Stimulated activated CD4-positive, alpha-beta T cell treated with anti-CD3 and anti-CD28 coated beads, Interleukin-4, amount 100 ng/mL, for 48 hours (primary cell): ENCODE data around the gene THOC2.
"Not testable (repeated sequence)": the region's sequence is repeated elsewhere in the genome, so short reads cannot be mapped to it uniquely, and the experiment has no call there.

Experiments
- DNase-seq, 2 donors: peaks; one replicate each; pipeline ENCODE4 v3.0.0-alpha.2; 2020; ENCODE audit warnings: low read depth in 2 of 2

THOC2 gene, protein sequence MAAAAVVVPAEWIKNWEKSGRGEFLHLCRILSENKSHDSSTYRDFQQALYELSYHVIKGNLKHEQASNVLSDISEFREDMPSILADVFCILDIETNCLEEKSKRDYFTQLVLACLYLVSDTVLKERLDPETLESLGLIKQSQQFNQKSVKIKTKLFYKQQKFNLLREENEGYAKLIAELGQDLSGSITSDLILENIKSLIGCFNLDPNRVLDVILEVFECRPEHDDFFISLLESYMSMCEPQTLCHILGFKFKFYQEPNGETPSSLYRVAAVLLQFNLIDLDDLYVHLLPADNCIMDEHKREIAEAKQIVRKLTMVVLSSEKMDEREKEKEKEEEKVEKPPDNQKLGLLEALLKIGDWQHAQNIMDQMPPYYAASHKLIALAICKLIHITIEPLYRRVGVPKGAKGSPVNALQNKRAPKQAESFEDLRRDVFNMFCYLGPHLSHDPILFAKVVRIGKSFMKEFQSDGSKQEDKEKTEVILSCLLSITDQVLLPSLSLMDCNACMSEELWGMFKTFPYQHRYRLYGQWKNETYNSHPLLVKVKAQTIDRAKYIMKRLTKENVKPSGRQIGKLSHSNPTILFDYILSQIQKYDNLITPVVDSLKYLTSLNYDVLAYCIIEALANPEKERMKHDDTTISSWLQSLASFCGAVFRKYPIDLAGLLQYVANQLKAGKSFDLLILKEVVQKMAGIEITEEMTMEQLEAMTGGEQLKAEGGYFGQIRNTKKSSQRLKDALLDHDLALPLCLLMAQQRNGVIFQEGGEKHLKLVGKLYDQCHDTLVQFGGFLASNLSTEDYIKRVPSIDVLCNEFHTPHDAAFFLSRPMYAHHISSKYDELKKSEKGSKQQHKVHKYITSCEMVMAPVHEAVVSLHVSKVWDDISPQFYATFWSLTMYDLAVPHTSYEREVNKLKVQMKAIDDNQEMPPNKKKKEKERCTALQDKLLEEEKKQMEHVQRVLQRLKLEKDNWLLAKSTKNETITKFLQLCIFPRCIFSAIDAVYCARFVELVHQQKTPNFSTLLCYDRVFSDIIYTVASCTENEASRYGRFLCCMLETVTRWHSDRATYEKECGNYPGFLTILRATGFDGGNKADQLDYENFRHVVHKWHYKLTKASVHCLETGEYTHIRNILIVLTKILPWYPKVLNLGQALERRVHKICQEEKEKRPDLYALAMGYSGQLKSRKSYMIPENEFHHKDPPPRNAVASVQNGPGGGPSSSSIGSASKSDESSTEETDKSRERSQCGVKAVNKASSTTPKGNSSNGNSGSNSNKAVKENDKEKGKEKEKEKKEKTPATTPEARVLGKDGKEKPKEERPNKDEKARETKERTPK (N-terminal part only)

DNA sequence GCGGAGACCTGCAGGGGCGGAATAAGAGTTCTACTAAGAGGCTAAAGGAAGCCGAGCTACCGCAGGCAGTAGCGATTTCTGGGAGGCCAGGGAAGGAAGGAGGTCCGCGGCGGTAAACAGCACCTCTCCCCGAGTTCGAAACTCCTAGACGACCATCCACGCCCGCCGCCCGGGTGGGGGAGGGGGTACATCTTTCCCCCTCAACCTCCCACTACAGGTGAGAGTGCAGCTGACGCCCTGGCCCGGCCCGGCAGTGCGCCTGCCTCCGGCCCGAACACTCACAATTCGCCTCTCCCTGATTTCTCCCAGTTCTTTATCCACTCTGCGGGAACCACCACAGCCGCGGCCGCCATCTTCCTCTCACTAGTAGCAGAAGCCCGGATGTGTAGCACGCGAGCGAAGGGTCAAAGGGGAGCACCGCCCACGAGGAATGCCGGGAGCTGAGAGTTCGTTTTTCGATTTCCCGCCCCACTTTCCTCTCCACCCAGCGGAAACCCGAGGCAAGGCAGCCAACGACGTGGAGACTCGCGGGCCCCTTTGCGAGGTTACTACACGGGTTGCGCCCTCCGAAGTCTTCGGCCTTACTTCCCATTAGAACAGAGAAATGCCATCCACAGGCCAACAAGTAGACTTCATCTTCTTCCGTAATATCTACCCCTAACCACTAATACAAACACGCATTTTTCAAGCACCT, at the start of gene THOC2:
THOC2 (minus strand) TSS at position 383 of the 694 bp plus-strand sequence; CDS start at position 353, 30 bp downstream.
- DNase-seq = peak; percentile 58 to 76

DNA sequence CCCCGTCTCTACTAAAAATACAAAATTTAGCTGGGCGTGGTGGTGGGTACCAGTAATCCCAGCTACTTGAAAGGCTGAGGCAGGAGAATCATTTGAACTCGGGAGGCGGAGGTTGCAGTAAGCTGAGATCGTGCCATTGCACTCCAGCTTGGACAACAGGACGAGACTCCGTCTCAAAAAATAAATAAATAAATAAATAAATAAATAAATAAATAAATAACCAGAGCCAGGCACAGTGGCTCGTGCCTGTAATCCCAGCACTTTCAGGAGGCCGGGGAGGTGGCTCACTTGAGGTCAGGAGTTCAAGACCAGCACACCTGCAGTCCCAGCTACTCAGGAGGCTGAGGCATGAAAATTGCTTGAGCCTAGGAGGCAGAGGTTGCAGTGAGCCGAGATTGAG, 48.9 kb upstream of the THOC2 start:
- DNase-seq = not testable (repeated sequence)

DNA sequence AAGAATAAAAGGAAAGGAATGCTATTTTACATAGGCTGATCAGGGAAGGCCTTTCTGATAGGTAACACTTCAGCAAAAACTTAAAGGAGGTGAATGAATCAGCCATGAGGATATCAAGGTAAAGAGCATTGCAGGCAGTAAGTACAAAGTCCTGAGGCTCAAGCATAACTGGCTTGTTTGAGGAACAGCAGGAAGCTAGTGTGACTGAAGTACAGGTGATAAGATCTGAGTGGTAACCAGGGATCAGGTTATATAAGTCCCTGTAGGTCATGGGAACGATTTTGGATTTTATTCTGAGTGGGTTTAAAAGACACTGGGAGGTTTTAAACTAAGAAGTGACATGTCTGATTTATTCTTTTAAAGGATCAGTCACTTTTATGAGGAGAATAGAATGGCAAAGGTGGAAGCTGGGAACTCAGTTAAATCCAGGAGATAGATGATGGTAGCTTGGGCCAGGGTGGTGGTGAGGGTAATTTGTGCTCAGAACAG, 47.1 kb upstream of the THOC2 start:
- DNase-seq = no peak

DNA sequence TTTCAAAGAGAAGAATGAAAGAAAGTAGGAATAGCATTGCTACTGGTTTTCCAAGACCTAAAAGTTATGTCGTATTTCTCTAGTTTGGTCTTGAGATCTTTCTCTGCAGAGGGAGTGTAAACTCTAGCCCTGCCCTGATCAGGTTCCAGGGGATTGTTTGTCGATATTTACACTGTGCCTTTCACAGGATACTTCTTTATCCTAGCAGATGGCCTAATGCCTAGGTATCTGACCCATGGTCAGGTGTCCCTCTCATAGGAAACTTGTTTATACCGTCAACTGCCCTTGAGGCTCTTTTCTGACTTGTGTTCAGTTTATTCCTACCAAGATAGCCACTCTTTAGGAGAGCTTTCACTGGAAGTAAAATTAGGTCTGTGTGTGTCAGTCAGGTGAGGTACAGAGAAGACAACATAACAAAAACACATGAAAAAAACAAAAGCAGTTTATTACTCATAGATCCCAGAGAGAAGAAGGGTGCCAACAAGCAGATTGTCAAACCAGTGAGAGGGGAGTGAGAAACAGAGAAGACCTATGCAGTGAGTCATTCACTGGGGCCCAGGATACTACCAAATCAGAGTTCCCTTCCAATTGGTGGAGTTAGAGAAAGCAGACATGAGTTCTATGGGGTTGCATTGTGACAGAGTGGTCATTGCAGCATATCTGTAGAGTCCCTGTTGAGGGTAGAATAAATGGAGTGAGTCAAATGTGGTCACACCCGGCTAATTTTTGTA, 40.6 kb upstream of the THOC2 start:
- no peak for DNase-seq

DNA sequence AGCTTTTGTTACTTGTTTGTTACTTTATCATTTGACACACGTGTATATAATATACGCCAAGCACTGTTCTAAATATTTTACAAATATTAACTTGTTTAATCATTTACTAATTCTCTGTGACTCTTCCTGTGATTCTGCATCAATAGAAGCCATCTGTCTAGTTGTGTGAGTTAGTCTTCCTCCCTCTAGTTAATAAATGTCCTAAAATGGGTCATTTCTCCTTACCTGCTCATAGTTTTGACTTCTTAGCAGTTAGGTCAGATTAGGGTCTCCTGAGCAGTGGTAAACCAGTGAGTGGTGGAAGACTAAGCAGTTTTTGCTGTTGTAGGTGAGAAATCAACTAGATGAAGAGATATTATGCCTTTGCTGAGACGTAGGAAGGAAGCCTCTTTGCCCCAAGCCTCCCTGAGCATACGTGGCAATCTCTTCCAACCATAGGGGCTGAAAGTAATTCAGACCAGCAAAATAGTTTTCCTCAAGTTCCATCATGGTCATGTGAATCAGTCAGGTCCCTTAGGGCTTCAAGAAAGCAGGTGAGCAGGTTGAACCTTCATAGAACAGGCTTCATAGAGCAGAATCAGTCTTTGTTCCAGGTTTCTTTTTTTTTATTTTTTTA, 38.7 kb upstream of the THOC2 start:
- no peak for DNase-seq

DNA sequence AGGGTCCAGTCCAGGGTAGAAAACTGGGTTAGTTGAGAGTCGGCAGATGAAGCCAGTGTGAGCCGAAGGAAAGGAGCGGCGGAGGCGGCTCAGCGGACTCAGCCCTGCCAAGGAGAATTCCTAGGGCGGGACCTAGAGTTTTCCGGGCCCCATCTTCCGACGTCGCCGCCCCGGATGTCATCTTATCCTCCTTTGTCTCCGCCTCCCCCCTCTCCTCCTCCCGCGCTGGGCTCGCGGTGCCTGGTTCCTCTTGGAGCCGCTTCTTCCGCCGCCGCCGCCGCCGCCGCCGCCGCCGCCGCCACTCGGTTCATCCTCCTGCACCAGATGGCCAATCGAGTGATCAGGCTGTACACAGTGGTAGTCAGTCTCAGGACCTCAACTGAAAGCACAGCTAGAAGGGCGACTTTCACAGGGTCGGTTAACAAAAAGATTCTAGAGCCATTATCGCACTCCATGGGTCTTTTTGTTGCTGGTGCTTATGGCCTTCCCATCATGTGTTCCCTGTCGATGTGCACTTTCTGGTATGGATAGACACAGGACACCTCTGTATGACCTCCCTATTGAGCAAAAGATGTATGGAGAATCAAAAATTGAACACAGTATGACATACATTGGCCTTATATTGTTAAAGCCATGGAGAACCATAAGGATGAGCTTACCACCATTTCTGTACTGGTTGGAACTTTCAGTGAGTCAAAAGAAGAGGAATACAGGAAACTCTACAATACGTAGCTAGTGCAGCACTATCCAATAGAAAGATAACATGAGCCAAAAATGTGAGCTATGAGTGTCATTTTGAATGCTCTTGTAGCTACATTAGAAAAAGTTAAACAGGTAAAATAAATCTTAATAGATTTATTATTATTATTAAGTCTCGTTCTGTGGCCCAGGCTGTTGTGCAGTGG, 32.4 kb upstream of the THOC2 start:
- DNase-seq = peak; percentile 53 to 72

DNA sequence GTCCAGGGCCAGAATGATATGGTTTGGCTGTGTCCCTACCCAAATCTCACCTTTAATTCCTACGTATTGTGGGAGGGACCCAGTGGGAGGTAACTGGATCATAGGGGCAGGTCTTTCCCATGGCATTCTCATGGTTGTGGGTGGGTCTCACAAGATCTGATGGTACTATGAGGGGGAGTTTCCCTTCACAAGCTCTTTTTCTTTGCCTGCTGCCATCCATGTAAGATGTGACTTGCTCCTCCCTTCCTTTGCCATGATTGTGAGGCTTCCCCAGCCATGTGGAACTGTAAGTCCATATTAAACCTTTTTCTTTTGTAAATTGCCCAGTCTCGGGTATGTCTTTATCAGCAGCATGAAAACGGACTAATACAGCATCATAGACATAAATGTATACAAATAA, 27.0 kb upstream of the THOC2 start:
- DNase-seq = not testable (repeated sequence)

DNA sequence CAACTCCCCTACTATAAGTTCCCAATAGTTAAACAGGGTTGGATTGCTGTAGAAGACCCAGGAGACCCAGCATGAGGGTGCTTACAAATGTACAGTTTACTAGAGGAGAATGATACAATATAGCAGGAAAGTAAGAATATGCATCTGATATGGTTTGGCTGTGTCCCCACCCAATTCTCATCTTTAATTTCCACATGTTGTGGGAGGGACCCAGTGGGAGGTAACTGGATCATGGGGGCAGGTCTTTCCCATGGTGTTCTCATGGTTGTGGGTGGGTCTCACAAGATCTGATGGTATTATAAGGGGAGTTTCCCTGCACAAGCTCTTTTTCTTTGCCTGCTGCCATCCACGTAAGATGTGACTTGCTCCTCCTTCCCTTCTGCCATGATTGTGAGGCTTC, 24.9 kb upstream of the THOC2 start:
- not testable (repeated sequence) for DNase-seq

DNA sequence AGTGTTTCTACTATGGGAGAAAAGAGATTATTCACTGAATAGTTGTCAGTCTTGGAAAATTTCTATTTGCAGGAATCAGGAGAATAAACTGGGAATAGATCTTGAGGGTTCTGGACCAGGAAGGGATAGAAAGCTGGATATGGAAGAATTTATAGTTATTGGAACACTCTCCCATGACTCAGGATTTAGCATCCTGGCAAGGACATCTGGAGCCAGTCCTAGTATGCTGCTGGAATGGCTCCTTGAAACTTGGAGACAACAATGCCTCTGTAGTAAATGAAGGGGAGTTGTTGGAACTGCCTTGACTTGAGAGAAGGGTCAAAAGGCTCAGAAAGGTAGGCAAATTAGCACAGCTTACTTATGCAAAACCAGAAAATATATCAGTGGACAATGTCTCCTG, 23.5 kb upstream of the THOC2 start:
- no peak for DNase-seq

DNA sequence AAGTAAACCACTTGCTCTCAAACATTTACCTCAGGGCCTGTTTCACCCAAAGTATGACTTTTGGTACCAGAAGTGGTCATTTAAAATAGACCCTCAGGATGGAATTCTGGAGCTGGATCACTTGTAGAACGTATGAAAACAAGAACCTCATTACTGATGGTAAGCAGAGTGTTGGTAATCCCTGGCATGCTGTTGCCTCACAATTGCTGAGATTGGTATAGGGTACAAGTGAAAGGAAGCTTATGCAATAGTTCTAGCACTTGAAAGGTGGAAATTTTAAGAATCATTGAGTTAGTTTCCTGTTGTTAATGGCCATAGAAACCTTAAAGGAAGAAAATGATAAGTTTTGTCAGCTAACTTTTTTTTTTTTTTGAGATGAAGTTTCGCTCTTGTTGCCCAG, 22.3 kb upstream of the THOC2 start:
- DNase-seq = no peak

DNA sequence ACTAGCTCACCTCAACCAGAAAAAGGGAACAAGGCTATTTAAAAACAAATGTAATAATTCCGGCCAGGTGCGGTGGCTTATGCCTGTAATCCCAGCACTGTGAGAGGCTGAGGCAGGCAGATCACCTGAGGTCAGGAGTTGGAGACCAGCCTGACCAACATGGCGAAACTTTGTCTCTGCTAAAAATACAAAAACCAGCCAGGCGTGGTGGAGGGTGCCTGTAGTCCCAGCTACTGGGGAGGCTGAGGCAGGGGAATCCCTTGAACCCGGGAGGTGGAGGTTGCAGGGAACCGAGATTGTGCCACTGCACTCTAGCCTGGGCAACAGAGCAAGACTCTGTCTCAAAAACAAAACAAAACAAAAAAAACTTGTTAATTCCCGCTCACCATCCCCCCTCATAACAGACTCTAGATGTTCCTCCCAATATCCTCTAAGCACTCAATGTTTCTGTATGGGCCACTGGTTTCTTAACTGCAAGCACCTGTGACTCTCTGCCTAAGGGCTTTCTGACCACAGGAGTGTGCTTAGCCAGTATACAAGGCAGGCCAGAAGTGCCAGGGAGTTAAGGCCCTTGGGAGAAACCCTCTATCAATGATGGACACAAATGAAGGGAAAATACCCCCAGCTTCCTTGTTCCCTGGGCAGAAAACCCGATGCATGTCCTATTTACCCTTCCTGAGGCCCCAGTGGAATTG, 21.0 kb upstream of the THOC2 start:
- DNase-seq = no peak

DNA sequence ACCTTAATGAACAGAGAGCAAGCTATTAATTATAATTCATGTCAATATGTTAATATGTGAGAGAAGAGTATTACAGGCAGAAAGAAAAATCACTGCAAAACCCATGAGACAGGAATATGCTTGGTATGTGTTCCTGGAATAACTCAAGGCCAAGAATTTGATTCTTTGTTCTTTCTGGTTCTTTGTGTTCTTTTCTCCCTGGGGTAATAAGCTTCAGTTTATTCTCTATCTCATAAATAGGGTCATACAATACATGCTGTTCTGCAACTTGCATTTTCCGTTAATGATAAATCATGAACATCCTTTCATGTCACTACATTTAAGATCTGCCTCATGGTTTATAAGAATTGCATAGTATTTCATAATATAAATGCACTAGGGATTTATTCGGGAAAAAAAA, 16.8 kb upstream of the THOC2 start:
- no peak for DNase-seq

DNA sequence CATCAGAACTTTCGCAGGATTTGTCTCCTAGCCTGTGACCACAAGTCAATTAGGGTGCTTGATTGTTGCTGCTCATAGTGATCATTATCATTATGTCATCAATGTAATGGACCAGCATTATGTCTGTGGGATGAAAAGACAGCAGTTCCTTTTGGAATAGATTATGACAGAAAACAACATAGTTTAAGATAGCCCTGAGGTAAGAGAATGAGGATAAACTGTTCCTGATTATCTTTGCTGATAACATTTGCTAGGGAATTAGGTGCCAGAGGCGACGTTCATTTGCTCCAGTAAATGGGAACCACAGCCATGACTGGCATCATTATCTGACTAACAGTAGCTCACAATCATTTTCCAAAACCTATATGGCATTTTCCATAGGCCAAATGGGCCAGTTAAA, 12.7 kb upstream of the THOC2 start:
- DNase-seq = no peak

DNA sequence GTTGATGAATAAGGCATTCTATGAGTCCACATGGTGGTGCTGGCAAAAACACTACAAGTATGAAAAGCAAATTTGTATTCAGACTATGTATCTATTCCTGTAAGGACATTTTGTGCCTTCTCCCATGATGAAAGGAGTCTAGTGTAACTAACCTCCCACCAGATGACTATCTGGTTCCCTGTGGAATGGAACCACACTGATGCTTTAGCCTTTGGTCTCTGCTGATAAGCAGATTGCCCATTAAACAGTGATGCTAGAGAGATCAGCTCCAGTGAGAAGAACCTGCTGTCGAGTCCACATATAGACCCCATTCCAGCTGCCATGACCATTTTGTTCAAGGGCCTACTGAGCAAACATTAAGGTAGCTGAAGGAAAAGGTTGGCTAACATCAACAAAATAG, 10.5 kb upstream of the THOC2 start:
- DNase-seq = no peak

DNA sequence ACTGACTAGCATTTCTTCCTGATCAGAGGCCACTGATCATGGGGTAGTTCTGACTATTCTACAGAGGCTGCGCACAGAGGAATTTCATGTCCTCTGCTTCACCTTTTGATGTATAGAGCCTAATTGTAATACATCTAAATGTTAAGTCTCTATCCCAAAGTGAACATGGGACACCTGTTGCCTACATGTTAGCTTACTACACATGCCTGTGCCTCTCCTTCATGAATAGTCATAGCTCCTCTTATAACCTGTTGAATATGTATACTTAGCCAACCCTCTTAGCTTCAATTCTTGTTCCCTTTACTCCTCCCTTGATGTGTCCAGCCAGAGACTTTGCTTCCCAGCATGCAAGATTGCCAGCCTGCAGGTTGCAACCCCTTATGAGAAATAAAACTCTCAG, 9.6 kb upstream of the THOC2 start:
- no peak for DNase-seq

DNA sequence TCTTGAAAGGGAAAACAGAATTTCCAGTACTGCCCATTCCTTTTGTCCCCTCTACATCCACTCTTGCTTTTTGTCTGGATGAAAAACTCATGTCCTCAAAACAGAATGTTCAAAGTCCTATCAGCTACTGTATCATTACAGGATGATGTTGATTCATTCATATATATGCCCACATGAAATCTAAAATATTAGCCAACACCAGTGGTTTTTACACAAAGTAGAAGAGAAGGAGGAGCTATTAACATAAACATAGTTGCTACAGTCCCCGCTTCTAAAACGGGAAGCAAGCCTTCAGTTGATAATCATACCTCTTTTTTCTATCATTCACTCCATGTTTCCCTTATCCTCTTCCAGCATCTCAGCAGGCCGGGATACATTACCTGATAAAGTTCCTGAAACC, 7.7 kb upstream of the THOC2 start:
- no peak for DNase-seq

DNA sequence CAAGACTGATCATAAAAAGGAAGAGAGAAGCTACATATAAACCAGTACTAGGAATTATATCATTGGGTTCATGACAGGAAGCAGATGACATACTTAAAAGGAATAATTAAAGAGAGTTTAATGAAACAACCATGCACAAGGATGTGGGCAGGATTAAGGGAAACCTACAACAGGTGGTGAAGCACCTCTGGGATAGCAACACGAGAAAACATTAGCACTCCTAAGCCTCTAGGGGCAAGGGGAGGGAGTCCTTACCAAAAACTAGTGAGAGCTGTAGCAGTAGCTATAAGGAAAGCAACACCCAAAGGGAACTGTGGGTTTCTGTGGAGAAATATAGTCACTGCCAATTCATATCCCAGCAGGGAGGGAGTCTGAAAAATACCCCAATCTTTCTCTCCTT, 7.2 kb upstream of the THOC2 start:
- DNase-seq = no peak

DNA sequence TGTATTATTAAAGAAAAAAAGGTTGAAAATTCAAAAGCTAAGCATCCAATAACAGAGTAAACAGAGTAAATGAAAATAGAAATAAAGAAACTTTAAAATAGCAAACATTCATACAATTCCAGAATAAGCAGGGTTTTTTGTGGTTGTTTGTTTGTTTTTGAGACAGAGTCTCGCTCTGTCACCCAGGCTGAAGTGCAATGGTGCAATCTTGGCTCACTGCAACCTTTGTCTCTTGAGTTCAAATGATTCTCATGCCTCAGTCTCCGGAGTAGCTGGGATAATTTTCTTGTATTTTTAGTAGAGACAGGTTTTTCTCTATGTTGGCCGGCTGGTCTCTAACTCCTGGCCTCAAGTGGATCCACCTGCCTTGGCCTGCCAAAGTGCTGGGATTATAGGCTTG, 6.6 kb upstream of the THOC2 start:
- no peak for DNase-seq
